CD4-positive, alpha-beta T cell treated with Interleukin-6 for 4 hours (primary cell): ENCODE measurements around the gene SLC13A4.
"Not testable (repeated sequence)": the region's sequence is repeated elsewhere in the genome, so short reads cannot be mapped to it uniquely, and the experiment has no call there.

ENCODE experiments used
- DNase-seq: peaks from one replicate; pipeline ENCODE4 v3.0.0-alpha.2; 2020; ENCODE audit warnings: mixed read lengths

SLC13A4 gene

GRCh38 chr7:135685306-135686084 lies 42.5 kb downstream of the SLC13A4 start:
- DNase-seq, result no peak

GRCh38 chr7:135684699-135685098 lies 43.3 kb downstream of the SLC13A4 start:
- no peak for DNase-seq

- DNase-seq, result no peak
Measured at GRCh38 chr7:135684136-135684535, 43.9 kb downstream of the SLC13A4 start.

- DNase-seq, result no peak
Measured at GRCh38 chr7:135683609-135684008, 44.4 kb downstream of the SLC13A4 start.

- DNase-seq, result no peak
Measured at GRCh38 chr7:135682191-135682590, 45.8 kb downstream of the SLC13A4 start.

GRCh38 chr7:135681762-135682161 lies 46.2 kb downstream of the SLC13A4 start:
- no peak for DNase-seq

GRCh38 chr7:135678612-135679575 lies 49.1 kb downstream of the SLC13A4 start:
- no peak for DNase-seq

- no peak for DNase-seq
Measured at GRCh38 chr7:135673360-135673706, 54.7 kb downstream of the SLC13A4 start.

- DNase-seq, result no peak
Measured at GRCh38 chr7:135672560-135673359, 55.2 kb downstream of the SLC13A4 start.

- DNase-seq, result no peak
Measured at GRCh38 chr7:135670179-135670578, 57.8 kb downstream of the SLC13A4 start.

- no peak for DNase-seq
Measured at GRCh38 chr7:135669774-135670173, 58.2 kb downstream of the SLC13A4 start.

- not testable (repeated sequence) for DNase-seq
Measured at GRCh38 chr7:135668852-135669395, 59.1 kb downstream of the SLC13A4 start.

- not testable (repeated sequence) for DNase-seq
Measured at GRCh38 chr7:135667626-135668025, 60.4 kb downstream of the SLC13A4 start.

- DNase-seq, result no peak
Measured at GRCh38 chr7:135666846-135667245, 61.1 kb downstream of the SLC13A4 start.

GRCh38 chr7:135666156-135666555 lies 61.8 kb downstream of the SLC13A4 start:
- DNase-seq, result no peak

- no peak for DNase-seq
Measured at GRCh38 chr7:135665042-135665441, 62.9 kb downstream of the SLC13A4 start.

- no peak for DNase-seq
Measured at GRCh38 chr7:135664046-135664589, 63.9 kb downstream of the SLC13A4 start.

- peak; percentile 97 for DNase-seq
Measured at GRCh38 chr7:135662373-135663114, 65.4 kb downstream of the SLC13A4 start, which contains the start of gene STMP1. TSS of gene STMP1 (plus strand) at chr7:135662514.

- DNase-seq, result no peak
Measured at GRCh38 chr7:135662123-135662372, 65.9 kb downstream of the SLC13A4 start.

GRCh38 chr7:135661311-135662122 lies 66.5 kb downstream of the SLC13A4 start:
- no peak for DNase-seq
